ENCODE data around the gene PUDP. TPM values are rescaled to one million over a fixed set of nuclear protein-coding genes. Genes with fewer than 3 reads are reported as not detected.

PUDP gene
- total and polyA plus RNA-seq, 2 experiments from 2014 or later: 22.6 to 32.8 TPM

GRCh38 chrX:7191681-7192110 is 43.7 kb upstream of the PUDP start:
- no peaks in the 10 kb centered on the region for H3K27me3 ChIP-seq
- no peak overlapping the region for H3K4me3 ChIP-seq
- H3K4me1 ChIP-seq (ENCODE audit: insufficient read depth): no peaks in the 10 kb centered on the region
- H3K9me2 ChIP-seq (replicated peaks; ENCODE audit: insufficient read depth): no peaks in the 10 kb centered on the region
- H3K27ac ChIP-seq: no peak overlapping the region
- no peak overlapping the region for H3K4me2 ChIP-seq
- 93% methylated on average over 2 of the region's 2 CpGs for WGBS (ENCODE audit: low lambda C conversion rate, missing lambda C conversion rate)
- TF ChIP-seq EZH2 (IDR thresholded peaks at IDR 0.05; ENCODE audit: borderline replicate concordance) (no peak), CTCF (IDR thresholded peaks at IDR 0.05; ENCODE audit: poor library complexity) (no peak), EZH2phosphoT487 (IDR thresholded peaks at IDR 0.05; ENCODE audit: low read depth, severe bottlenecking, unreplicated experiment) (no peak)
- H3K79me2 ChIP-seq: no peaks in the 10 kb centered on the region
- H4K20me1 ChIP-seq (ENCODE audit: insufficient read depth, poor library complexity, severe bottlenecking): no peaks in the 10 kb centered on the region
- no peak overlapping the region for H2AFZ ChIP-seq
- H3K36me3 ChIP-seq (replicated peaks; ENCODE audit: insufficient read depth, low read depth): no peaks in the 10 kb centered on the region
- no peak for DNase-seq (ENCODE audit: low spot score)
- no peaks in the 10 kb centered on the region for H3K9me3 ChIP-seq (ENCODE audit: low read depth)

- WGBS (ENCODE audit: low lambda C conversion rate, missing lambda C conversion rate): 78% methylated on average over 2 of the region's 2 CpGs
- no peaks in the 10 kb centered on the region for H4K20me1 ChIP-seq (ENCODE audit: insufficient read depth, poor library complexity, severe bottlenecking)
- no peak overlapping the region for H3K4me3 ChIP-seq
- no peak overlapping the region for H2AFZ ChIP-seq
- H3K4me1 ChIP-seq (ENCODE audit: insufficient read depth): no peaks in the 10 kb centered on the region
- H3K36me3 ChIP-seq (replicated peaks; ENCODE audit: insufficient read depth, low read depth): no peaks in the 10 kb centered on the region
- H3K79me2 ChIP-seq: no peaks in the 10 kb centered on the region
- H3K27ac ChIP-seq: no peak overlapping the region
- no peak overlapping the region for H3K4me2 ChIP-seq
- DNase-seq (ENCODE audit: low spot score): no peak
- no peaks in the 10 kb centered on the region for H3K9me2 ChIP-seq (replicated peaks; ENCODE audit: insufficient read depth)
- TF ChIP-seq EZH2phosphoT487 (IDR thresholded peaks at IDR 0.05; ENCODE audit: low read depth, severe bottlenecking, unreplicated experiment) (no peak), EZH2 (IDR thresholded peaks at IDR 0.05; ENCODE audit: borderline replicate concordance) (no peak), CTCF (IDR thresholded peaks at IDR 0.05; ENCODE audit: poor library complexity) (no peak)
- H3K9me3 ChIP-seq (ENCODE audit: low read depth): no peaks in the 10 kb centered on the region
- no peaks in the 10 kb centered on the region for H3K27me3 ChIP-seq
These were observed 42.2 kb upstream of the PUDP start for GRCh38 chrX:7190157-7190556.

- TF ChIP-seq EZH2phosphoT487 (IDR thresholded peaks at IDR 0.05; ENCODE audit: low read depth, severe bottlenecking, unreplicated experiment) (no peak), CTCF (IDR thresholded peaks at IDR 0.05; ENCODE audit: poor library complexity) (no peak), EZH2 (IDR thresholded peaks at IDR 0.05; ENCODE audit: borderline replicate concordance) (no peak)
- Histone ChIP-seq H4K20me1 (ENCODE audit: insufficient read depth, poor library complexity, severe bottlenecking) (no peaks in the 10 kb centered on the region), H3K27me3 (no peaks in the 10 kb centered on the region), H3K4me3 (no peak overlapping the region), H3K27ac (no peak overlapping the region), H2AFZ (no peak overlapping the region), H3K4me2 (no peak overlapping the region), H3K36me3 (replicated peaks; ENCODE audit: insufficient read depth, low read depth) (no peaks in the 10 kb centered on the region), H3K9me3 (ENCODE audit: low read depth) (no peaks in the 10 kb centered on the region), H3K9me2 (replicated peaks; ENCODE audit: insufficient read depth) (no peaks in the 10 kb centered on the region), H3K79me2 (no peaks in the 10 kb centered on the region), H3K4me1 (ENCODE audit: insufficient read depth) (no peaks in the 10 kb centered on the region)
- no peak for DNase-seq (ENCODE audit: low spot score)
- 84% methylated on average over 2 of the region's 2 CpGs for WGBS (ENCODE audit: low lambda C conversion rate, missing lambda C conversion rate)
These were observed 40.7 kb upstream of the PUDP start for GRCh38 chrX:7188672-7189071.

- H3K4me1 ChIP-seq (ENCODE audit: insufficient read depth): no peaks in the 10 kb centered on the region
- no peak for TF ChIP-seq EZH2phosphoT487 (IDR thresholded peaks at IDR 0.05; ENCODE audit: low read depth, severe bottlenecking, unreplicated experiment)
- no peak for TF ChIP-seq CTCF (IDR thresholded peaks at IDR 0.05; ENCODE audit: poor library complexity)
- no peak for TF ChIP-seq EZH2 (IDR thresholded peaks at IDR 0.05; ENCODE audit: borderline replicate concordance)
- no peaks in the 10 kb centered on the region for H3K36me3 ChIP-seq (replicated peaks; ENCODE audit: insufficient read depth, low read depth)
- H3K27ac ChIP-seq: no peak overlapping the region
- H3K4me3 ChIP-seq: no peak overlapping the region
- no peaks in the 10 kb centered on the region for H3K79me2 ChIP-seq
- DNase-seq (ENCODE audit: low spot score): no peak
- no peaks in the 10 kb centered on the region for H3K27me3 ChIP-seq
- no peak overlapping the region for H2AFZ ChIP-seq
- H3K9me2 ChIP-seq (replicated peaks; ENCODE audit: insufficient read depth): no peaks in the 10 kb centered on the region
- H3K9me3 ChIP-seq (ENCODE audit: low read depth): no peaks in the 10 kb centered on the region
- 85% methylated on average over 3 of the region's 3 CpGs for whole genome bisulfite sequencing (ENCODE audit: low lambda C conversion rate, missing lambda C conversion rate)
- H4K20me1 ChIP-seq (ENCODE audit: insufficient read depth, poor library complexity, severe bottlenecking): no peaks in the 10 kb centered on the region
- H3K4me2 ChIP-seq: no peak overlapping the region
These were observed 36.9 kb upstream of the PUDP start for GRCh38 chrX:7184816-7185215.
